ENCODE measurements around the gene RP2.

The RP2 gene

DNA sequence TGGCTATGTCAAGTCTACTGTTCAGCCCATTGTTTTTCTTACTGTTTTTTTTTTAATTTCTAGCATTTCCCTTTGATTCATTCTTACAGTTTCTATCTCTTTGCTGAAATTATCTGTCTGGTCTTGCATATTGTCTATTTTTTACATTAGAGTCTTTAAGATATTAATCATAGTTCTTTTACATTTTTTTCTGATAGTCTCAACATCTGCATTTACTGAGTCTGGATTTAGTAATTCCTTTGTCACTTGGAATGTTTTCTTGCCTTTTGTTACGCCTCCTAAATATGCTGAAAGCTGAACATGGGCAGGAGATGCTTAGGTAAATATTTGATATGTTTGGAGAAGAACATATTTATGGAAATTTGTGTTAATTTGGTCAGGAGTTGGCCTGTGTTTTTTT is 85.8 kb downstream of the RP2 start:
- no peak for DNase-seq

DNA sequence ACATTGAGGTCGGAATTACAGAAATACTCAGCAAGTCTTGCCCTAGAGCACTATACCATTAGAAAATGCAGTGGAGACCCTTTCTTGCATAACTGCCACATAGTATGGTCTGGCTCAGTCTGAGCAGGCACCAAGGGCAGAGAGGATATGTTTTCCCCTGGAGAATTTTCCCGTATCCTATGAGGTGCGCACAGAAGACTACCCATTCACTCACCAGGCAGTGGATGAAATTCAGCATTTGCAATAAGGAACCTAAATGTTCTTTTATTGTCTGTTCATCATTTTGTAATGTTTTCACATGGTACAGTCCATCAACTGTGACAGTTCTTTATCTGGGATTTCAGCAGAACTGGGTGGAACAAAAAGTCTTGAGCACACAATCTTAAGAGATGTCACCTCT is 90.9 kb downstream of the RP2 start:
- no peak for DNase-seq

DNA sequence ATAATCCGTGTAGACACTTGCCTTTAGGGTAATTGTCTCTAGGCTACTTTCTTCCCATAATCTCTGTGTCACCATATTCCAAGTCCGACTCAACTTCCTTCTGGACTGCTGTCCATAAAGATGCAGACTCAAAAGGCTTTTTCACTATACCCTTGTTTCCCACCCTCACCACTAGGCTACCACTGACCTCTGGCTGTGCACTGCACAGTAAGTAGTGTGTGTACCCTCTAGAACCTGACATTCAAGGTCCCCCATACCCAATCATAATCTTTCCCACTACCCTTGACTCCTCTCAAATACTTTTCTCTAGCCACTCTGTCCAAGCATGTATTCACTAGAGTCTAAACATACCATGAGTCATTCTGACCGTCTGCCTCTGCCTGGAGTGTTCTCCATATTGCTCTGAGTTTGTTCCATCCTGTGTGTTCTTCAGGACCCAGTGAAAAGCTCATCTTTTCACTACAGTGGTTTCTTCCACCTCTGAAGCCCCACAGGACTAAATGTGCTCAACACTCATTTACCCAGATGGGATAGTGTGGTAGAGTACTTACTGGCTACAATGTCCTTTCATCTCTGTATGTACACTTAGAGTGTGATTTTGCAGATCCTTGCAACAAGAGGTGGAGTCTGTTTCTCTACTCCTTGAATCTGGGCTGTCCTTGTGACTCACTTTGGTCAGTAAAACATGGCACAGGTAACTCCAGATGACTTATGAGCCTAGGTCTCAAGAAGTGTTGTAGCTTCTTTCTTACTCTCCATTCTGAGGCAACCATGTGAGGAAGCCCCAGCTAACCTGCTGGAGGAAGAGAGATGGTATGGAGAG is 92.8 kb downstream of the RP2 start:
- DNase-seq, result no peak
